SJCRH30 (cell line): ENCODE measurements around the gene CFAP52. TPM values are rescaled to one million over a fixed set of nuclear protein-coding genes. Genes with fewer than 3 reads are reported as not detected.

Source experiments
- DNase-seq, 2 experiments: peaks; one replicate each; pipeline ENCODE4 v3.0.0-alpha.2; 2015 to 2020
- H3K27ac ChIP-seq: fragments of 250-450 bp; sonication (Bioruptor Pico); 2 replicates; pipeline ENCODE4 v1.5.1; 2020; ENCODE audit warnings: mild to moderate bottlenecking, moderate library complexity
- H3K27me3 ChIP-seq: fragments of 250-450 bp; sonication (Bioruptor Pico); 2 replicates; pipeline ENCODE4 v1.5.1; 2020; ENCODE audit warnings: mild to moderate bottlenecking, moderate library complexity
- H3K36me3 ChIP-seq: fragments of 250-450 bp; sonication (Bioruptor Pico); 2 replicates; pipeline ENCODE4 v1.5.1; 2020; ENCODE audit warnings: mild to moderate bottlenecking, moderate library complexity
- H3K4me1 ChIP-seq: fragments of 250-450 bp; sonication (Bioruptor Pico); 2 replicates; pipeline ENCODE4 v1.5.1; 2020; ENCODE audit warnings: mild to moderate bottlenecking, moderate library complexity
- H3K4me3 ChIP-seq: fragments of 250-450 bp; sonication (Bioruptor Pico); 2 replicates; pipeline ENCODE4 v1.5.1; 2020; ENCODE audit warnings: mild to moderate bottlenecking, moderate library complexity
- H3K9me3 ChIP-seq: fragments of 250-450 bp; sonication (Bioruptor Pico); replicated peaks from 2 replicates; pipeline ENCODE4 v1.5.1; 2020; ENCODE audit warnings: mild to moderate bottlenecking, moderate library complexity
- total RNA-seq: library from RNA; depleted of rRNA; stranded (reverse); fragments of >200 nt; shearing (Covaris generic); gene quantifications from 2 replicates; pipeline ENCODE4 v1.2.3, GENCODE V29; 2014; rRNA removed

CFAP52 gene, protein sequence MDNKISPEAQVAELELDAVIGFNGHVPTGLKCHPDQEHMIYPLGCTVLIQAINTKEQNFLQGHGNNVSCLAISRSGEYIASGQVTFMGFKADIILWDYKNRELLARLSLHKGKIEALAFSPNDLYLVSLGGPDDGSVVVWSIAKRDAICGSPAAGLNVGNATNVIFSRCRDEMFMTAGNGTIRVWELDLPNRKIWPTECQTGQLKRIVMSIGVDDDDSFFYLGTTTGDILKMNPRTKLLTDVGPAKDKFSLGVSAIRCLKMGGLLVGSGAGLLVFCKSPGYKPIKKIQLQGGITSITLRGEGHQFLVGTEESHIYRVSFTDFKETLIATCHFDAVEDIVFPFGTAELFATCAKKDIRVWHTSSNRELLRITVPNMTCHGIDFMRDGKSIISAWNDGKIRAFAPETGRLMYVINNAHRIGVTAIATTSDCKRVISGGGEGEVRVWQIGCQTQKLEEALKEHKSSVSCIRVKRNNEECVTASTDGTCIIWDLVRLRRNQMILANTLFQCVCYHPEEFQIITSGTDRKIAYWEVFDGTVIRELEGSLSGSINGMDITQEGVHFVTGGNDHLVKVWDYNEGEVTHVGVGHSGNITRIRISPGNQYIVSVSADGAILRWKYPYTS
- total RNA-seq: not detected in 2 replicates

DNA sequence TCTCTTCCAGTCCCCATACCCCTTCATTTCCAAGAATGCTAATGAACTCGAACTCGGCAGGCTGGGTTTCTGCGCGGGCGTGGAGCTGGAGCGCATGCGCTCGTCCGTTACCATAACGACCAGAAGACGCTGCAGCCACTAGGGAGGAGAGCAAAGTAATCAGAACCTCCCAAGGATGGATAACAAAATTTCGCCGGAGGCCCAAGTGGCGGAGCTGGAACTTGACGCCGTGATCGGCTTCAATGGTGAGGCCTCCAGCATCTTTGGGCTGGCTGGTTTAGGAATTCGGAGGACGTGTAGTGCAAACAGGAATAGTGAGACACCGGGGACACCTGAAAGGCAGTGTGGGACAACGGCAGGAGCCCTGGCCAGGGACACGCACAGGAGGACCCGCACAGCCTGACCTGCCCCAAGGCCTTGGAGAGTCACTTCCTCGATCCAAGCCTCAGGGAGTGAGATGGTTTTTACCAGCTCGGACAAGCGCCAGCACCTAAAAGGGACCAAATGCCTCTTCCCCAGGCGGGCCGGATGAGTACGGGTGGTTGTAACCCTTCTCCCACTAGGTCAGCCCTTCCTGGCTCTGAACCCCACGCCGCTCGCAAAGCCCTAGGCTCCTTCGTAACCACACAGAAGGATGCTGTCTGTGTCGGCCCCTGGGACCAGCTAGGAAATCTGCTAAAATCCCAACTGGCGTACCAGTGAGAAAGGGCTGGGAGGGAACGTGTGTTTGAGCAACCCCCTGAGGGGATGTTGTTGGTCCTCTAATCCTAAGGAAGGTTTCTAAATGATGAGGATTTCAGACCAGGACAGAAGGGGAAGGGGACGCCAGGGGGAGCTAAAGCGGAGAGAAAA lies at the start of gene CFAP52:
Gene CFAP52 (plus strand): TSS at position 122 of the 852 bp plus-strand sequence. CDS start 54 bp downstream, at position 176.
- DNase-seq: peak; percentile 71 to 77
- peak within 1 kb of the TSS; percentile 3; the same call in 1 of the 2 replicates for H3K27ac ChIP-seq

DNA sequence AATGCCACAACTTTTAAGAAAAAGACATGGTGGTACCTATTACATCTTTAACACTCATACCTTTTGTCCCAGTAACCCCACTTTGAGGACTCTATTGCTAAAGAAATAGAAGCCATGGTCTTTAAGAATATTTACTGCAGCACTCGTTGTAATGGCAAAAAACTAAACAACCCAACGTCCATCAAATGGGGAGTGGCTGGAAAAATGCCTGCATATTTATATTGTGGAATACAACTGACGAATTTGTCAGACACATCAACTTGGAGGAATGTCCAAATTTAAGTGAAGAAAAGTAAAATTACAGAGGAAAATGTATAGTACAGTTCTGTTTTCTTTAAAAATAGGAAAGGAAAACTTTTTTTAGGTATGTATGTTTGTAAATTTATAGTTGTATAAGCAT lies 48.7 kb upstream of the CFAP52 start:
- H3K36me3 ChIP-seq: no peaks in the 10 kb centered on the region
- H3K27ac ChIP-seq: no peak overlapping the region
- no peaks in the 10 kb centered on the region for H3K27me3 ChIP-seq
- H3K4me3 ChIP-seq: no peak overlapping the region
- no peaks in the 10 kb centered on the region for H3K9me3 ChIP-seq
- DNase-seq: no peak
- H3K4me1 ChIP-seq: no peaks in the 10 kb centered on the region

More for the DNA sequence above, at the start of gene CFAP52:
- Histone ChIP-seq H3K4me3 (peak within 1 kb of the TSS; percentile 70), H3K4me1 (no peaks in the 10 kb centered on the region), H3K36me3 (no peaks in the 10 kb centered on the region), H3K27me3 (no peaks in the 10 kb centered on the region), H3K9me3 (no peaks in the 10 kb centered on the region)

DNA sequence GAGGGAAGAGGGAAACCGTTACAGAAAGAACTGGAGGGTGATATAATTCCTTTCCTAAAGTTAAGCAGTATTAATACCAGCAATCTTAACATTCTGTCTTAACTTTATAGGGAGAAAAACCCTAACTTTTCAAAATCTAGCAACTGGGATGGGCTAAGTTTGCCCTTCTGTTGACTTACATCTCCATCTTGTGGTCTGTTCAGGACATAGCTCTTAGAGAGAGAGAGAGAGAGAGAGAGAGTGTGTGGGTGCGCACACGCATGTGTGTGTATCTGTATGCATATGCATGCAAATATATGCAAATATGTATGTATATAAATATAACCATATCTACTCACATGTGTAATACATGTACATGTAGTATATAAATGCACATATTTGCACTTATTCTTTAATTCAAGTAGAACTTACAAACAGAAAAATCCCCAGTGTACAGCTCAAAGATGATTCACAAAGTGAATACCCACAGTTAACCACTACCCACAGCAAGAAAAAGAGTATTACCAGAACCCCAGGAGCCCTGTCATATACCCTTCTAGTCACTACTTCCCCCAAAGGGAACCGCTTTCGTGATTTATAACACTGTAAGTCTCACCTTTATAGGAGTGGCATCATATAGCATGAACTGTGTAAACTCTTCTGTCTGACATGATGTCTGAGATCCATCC lies 47.3 kb upstream of the CFAP52 start:
- DNase-seq: peak in 1 of 2 experiments; percentile 45

DNA sequence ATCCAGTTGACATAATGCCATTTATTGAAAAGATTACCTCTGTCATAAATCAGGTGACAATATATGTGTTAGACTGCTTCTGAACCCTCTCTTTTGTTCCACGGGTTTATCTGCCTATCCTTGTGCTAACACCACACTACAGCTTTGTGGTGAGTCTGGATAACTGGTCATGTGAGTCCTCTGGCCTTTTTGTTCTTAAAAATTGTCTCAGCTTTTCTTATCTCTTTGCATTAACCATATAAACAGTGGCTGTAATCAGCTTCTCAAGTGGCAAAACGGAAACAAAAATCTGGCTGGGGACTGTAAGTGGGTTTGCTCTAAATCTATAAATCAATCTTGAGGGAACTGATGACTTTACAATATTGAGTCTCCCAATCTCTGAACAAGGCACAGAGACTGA lies 45.4 kb upstream of the CFAP52 start:
- H3K27me3 ChIP-seq: no peaks in the 10 kb centered on the region
- no peak overlapping the region for H3K27ac ChIP-seq
- H3K4me3 ChIP-seq: no peak overlapping the region
- H3K9me3 ChIP-seq: no peaks in the 10 kb centered on the region
- no peaks in the 10 kb centered on the region for H3K36me3 ChIP-seq
- DNase-seq: no peak
- no peaks in the 10 kb centered on the region for H3K4me1 ChIP-seq

More for the DNA sequence above, 47.3 kb upstream of the CFAP52 start:
- Histone ChIP-seq H3K4me1 (no peaks in the 10 kb centered on the region), H3K27ac (no peak overlapping the region), H3K4me3 (no peak overlapping the region), H3K9me3 (no peaks in the 10 kb centered on the region), H3K27me3 (no peaks in the 10 kb centered on the region), H3K36me3 (no peaks in the 10 kb centered on the region)

DNA sequence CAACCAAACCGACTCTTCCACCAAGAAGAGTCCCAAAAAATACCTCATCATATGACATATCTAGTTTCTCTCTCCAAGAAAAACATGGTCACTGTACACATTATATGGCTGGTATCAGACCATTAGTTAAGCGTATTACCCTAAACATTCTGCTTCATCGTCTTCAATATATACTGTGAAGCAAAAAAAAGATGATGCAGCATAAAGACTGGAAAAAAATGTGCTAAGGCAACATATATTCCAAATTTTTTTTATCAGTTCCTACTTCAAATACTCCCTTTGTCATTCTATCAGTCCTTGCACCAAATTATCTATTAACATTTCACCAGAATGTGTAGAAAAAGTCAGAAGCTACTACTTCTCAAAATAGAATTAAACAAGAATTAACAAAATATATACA lies 43.7 kb upstream of the CFAP52 start:
- Histone ChIP-seq H3K36me3 (no peaks in the 10 kb centered on the region), H3K9me3 (no peaks in the 10 kb centered on the region), H3K4me3 (no peak overlapping the region), H3K4me1 (no peaks in the 10 kb centered on the region), H3K27me3 (no peaks in the 10 kb centered on the region), H3K27ac (no peak overlapping the region)
- no peak for DNase-seq

DNA sequence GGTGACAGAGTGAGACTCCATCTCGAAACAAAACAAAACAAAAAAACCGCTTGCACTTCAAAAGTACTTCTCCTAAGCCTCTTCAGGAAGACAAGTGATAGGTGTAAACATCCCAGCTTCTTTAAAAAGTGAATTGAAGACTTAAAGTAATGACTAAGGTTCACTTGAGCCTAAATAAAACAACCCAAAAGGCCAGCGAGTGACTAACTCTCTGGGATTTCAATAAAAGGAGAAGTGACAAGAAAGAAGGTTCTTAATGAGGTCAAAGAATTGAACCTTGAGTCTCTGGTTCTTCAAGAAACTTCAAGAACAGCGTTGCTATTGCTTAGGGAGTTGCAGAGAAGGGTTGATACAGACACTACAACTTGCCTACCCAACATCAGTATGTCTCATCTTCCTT lies 43.0 kb upstream of the CFAP52 start:
- H3K27ac ChIP-seq: no peak overlapping the region
- no peak for DNase-seq
- no peaks in the 10 kb centered on the region for H3K4me1 ChIP-seq
- no peaks in the 10 kb centered on the region for H3K9me3 ChIP-seq
- no peak overlapping the region for H3K4me3 ChIP-seq
- H3K27me3 ChIP-seq: no peaks in the 10 kb centered on the region
- no peaks in the 10 kb centered on the region for H3K36me3 ChIP-seq

DNA sequence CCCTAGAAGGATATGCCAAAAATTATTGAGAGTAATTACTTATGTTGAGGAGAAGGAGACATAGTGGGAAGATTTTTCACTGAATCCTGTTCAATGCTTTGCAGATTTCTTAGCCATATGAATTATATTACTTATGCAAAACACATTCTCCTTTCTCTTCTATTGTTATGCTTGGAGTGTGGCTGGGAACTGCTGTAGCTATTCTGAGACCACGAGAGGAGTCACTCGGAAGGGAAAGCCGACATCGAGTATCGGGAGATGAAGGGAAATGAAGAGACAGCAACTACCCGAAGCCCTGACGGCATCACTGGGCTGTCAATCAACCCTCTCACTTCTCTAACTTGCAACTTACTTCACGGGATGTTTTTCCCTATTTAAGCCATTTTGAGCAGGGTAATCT lies 40.4 kb upstream of the CFAP52 start:
- no peaks in the 10 kb centered on the region for H3K4me1 ChIP-seq
- no peak overlapping the region for H3K4me3 ChIP-seq
- DNase-seq: no peak
- no peaks in the 10 kb centered on the region for H3K36me3 ChIP-seq
- H3K27me3 ChIP-seq: no peaks in the 10 kb centered on the region
- no peak overlapping the region for H3K27ac ChIP-seq
- H3K9me3 ChIP-seq: no peaks in the 10 kb centered on the region

DNA sequence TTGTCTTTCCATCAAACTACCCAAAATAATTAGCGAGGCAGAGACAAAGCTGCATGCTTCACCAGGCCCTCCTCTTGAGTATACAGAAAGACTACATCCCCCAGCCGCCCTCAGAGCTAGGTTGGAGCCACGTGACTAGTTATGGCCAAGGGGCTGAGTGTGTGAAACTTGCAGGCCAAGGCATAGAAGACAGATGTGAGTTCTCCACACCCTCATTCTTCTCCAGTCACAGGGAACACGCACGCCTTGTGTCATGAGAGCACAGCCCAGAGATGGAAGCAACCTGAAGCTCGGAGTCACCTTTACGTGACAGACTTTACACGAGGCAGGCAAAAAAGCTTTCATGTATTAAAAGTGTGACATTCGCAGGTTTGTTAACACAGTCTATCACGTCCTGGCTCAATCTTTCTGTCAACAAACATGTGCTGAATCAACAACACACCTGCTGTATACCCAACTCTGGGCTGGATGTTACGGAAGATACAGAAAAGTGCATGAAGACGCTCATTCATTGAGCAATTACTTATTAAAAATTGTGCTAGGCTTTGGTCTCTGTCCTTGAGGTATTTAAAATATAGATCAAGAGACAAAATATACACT lies 39.2 kb upstream of the CFAP52 start:
- no peaks in the 10 kb centered on the region for H3K9me3 ChIP-seq
- no peaks in the 10 kb centered on the region for H3K4me1 ChIP-seq
- no peaks in the 10 kb centered on the region for H3K27me3 ChIP-seq
- no peak overlapping the region for H3K4me3 ChIP-seq
- DNase-seq: no peak
- no peaks in the 10 kb centered on the region for H3K36me3 ChIP-seq
- H3K27ac ChIP-seq: no peak overlapping the region

DNA sequence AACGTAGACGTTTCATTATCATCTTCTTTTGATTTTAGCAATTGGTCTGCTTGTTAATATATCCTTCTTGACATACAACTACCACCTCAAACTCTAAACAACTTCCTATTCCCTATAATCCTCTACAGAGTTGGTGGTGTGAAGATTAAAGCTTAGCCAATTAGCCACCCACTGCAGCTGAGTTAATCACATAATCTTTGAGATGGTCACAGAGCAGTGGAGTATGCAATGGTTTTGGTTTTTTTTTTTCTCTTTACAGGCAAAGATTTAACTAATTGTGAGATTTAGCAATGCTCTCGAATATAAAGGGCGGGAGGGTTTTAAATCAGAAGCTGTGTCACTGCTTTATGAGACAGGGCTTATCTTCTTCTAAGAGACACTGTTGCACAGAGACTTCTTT lies 37.8 kb upstream of the CFAP52 start:
- H3K27me3 ChIP-seq: no peaks in the 10 kb centered on the region
- no peaks in the 10 kb centered on the region for H3K4me1 ChIP-seq
- no peaks in the 10 kb centered on the region for H3K9me3 ChIP-seq
- no peak overlapping the region for H3K4me3 ChIP-seq
- H3K27ac ChIP-seq: no peak overlapping the region
- no peak for DNase-seq
- H3K36me3 ChIP-seq: no peaks in the 10 kb centered on the region

DNA sequence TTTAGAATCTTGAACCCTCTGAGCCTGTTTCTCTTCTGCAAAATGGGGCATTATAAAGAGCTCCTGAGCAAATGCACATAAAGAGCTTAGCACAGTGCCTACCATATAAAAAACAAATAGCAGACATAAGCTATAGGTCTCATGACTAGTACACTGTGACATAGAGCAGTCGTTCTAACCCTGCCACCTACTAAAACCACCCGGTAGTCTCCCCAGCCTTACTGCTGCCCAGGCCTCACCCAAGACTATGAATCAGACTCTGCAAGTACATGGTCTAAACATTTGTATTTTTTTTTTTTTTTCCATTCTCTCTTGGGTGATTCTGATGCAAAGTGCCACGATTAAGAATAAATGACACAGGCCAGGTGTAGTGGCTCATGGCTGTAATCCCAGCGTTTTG lies 34.7 kb upstream of the CFAP52 start:
- H3K27me3 ChIP-seq: no peaks in the 10 kb centered on the region

DNA sequence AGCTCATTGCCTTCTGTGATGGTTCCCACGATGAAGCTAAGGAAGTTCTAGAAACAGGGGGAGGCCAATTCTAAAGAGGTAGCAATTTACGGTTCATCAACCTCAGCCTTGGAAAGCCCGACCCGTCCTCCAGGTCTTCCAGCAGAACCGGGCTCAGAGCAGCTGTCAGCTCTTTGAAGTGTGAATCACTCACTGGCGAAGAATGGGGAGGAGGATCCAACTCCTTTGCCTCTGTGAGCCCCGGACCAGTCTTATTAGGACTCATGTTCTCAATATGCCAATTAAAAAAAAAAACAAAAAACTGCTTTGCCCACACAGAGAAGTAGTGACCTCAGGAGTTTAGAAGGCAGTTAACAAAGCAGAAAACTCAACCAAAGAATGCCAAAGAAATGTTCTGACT lies 32.2 kb upstream of the CFAP52 start:
- no peak for DNase-seq
- Histone ChIP-seq H3K27ac (no peak overlapping the region), H3K27me3 (no peaks in the 10 kb centered on the region), H3K4me3 (no peak overlapping the region), H3K36me3 (no peaks in the 10 kb centered on the region), H3K9me3 (no peaks in the 10 kb centered on the region), H3K4me1 (no peaks in the 10 kb centered on the region)

More for the DNA sequence above, 34.7 kb upstream of the CFAP52 start:
- Histone ChIP-seq H3K4me3 (no peak overlapping the region), H3K36me3 (no peaks in the 10 kb centered on the region), H3K9me3 (no peaks in the 10 kb centered on the region), H3K4me1 (no peaks in the 10 kb centered on the region), H3K27ac (no peak overlapping the region)
- no peak for DNase-seq

DNA sequence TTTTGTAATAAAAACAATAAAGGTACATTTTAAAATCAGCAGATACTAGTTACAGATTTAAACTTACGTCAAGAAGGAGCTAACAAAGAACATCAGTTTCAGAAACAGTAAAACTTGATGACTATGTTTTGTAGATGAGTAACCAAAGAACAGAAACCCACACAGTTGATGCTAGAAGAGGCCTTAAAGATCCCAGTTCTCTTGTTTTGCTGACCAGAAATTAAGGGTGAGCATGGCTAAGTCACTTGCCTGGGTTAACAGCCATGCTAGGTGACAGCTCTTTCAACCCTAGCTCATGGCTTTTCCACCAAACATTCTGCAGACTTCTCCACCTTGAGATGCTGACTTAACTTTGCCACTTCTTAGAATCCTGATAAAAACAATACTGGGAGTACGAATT lies 27.2 kb upstream of the CFAP52 start:
- Histone ChIP-seq H3K36me3 (no peaks in the 10 kb centered on the region), H3K27ac (no peak overlapping the region), H3K4me1 (no peaks in the 10 kb centered on the region), H3K9me3 (no peaks in the 10 kb centered on the region), H3K27me3 (no peaks in the 10 kb centered on the region), H3K4me3 (no peak overlapping the region)
- no peak for DNase-seq

DNA sequence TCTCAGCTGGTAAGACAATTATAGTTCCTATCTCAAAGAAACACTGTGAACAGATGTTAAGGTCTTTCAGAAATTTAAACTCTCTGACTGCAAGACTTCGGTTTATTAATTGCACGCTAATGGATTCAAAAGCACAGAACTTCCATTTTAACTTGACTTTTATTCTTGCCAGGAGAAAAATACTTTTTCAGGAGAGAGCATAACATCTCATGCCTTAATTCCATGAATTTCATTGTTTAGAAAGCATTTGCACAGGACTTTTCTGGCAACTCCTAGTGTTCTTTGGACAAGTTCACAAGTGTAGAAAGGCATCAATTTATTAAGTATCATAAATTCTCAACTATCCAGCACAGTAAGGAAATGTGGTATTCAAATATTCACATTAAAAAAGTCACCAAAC lies 23.3 kb upstream of the CFAP52 start:
- Histone ChIP-seq H3K36me3 (no peaks in the 10 kb centered on the region), H3K27ac (no peak overlapping the region), H3K9me3 (no peaks in the 10 kb centered on the region), H3K4me3 (no peak overlapping the region), H3K27me3 (no peaks in the 10 kb centered on the region), H3K4me1 (no peaks in the 10 kb centered on the region)
- DNase-seq: no peak

DNA sequence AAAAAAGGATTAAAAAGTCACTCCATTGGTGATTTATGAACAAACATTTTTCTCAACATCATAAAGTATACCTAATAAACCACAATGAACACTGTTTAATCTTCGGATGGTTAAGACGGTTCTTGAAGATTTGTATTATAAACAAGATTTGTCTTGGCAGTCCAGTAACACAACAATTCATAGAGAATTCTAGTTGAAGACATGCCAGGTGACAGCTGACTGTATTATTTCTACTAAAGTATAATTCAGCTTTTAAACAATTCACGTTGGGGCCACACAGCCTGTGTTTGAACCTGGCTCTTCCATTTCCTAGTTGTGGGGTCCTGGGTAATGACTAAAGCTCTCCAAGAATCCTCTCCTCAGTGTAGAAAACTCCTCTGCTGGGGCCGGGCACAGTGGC lies 22.8 kb upstream of the CFAP52 start:
- Histone ChIP-seq H3K27me3 (no peaks in the 10 kb centered on the region), H3K9me3 (no peaks in the 10 kb centered on the region), H3K4me1 (no peaks in the 10 kb centered on the region), H3K4me3 (no peak overlapping the region), H3K27ac (no peak overlapping the region), H3K36me3 (no peaks in the 10 kb centered on the region)
- DNase-seq: no peak
